ENCODE results near the gene TUT4.

Gene TUT4

GRCh38 chr1:52532247-52532646 is 20.6 kb downstream of the TUT4 start:
- TF ChIP-seq, protein P1, sequence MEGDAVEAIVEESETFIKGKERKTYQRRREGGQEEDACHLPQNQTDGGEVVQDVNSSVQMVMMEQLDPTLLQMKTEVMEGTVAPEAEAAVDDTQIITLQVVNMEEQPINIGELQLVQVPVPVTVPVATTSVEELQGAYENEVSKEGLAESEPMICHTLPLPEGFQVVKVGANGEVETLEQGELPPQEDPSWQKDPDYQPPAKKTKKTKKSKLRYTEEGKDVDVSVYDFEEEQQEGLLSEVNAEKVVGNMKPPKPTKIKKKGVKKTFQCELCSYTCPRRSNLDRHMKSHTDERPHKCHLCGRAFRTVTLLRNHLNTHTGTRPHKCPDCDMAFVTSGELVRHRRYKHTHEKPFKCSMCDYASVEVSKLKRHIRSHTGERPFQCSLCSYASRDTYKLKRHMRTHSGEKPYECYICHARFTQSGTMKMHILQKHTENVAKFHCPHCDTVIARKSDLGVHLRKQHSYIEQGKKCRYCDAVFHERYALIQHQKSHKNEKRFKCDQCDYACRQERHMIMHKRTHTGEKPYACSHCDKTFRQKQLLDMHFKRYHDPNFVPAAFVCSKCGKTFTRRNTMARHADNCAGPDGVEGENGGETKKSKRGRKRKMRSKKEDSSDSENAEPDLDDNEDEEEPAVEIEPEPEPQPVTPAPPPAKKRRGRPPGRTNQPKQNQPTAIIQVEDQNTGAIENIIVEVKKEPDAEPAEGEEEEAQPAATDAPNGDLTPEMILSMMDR (IDR thresholded peaks at IDR 0.05; ENCODE audit: control extremely low read depth, extremely low read depth, low read depth, missing control alignments): no peak
- no peak for DNase-seq (ENCODE audit: extremely low spot score)
- ChIA-PET POLR2A (interaction anchor here (0.6 kb wide), 1 partner anchor 171 kb away, joined by 4 read pairs; no protein-coding TSS in a partner anchor), CTCF (interaction anchor here (1.0 to 1.4 kb wide), 2 partner anchors 20 to 110 kb away, joined by 3 read pairs; no protein-coding TSS in a partner anchor)

DNA sequence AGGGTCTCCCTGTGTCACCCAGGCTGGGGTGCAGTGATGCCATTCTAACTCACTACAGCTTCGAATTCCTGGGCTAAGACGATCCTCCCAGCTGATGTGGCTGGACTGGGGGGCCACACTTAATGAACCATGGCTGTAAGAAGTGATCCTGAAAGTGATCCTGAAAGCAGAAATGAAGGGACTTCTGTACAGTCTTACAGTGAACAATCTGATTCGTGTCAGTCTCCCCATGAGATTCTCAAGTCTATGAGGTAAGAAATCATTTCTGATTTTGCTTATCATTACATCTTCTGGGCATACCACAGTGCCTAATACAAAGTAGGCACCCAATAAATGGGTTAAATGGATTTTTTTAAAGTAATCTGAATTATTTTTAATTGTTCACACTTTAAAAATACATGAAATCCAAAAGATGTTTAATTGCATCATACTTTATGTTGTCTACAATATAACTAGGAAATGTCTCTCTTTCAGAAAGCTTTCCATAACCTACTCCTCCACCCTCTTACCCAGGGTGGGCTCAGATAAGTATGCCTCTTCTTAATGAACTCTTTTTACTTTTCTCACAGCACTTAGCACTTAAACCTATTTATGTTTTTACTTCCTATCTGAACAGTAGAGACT is 21.5 kb downstream of the TUT4 start:
- ChIA-PET CTCF (interaction anchor here (1.2 to 1.8 kb wide), 2 partner anchors 11 to 17 kb away, joined by 3 to 5 read pairs; no protein-coding TSS in a partner anchor), POLR2A (interaction anchor here (0.6 kb wide), 1 partner anchor 172 kb away, joined by 4 read pairs; no protein-coding TSS in a partner anchor)
- DNase-seq (ENCODE audit: extremely low spot score): no peak
- TF ChIP-seq, protein P1 (IDR thresholded peaks at IDR 0.05; ENCODE audit: control extremely low read depth, extremely low read depth, low read depth, missing control alignments): no peak

- DNase-seq (ENCODE audit: extremely low spot score): no peak
- POLR2A ChIA-PET: no interaction called here
- CTCF ChIA-PET: interaction anchor here (1.2 to 1.8 kb wide), 2 partner anchors 10 to 18 kb away, joined by 3 to 5 read pairs; no protein-coding TSS in a partner anchor
- TF ChIP-seq, protein P1 (IDR thresholded peaks at IDR 0.05; ENCODE audit: control extremely low read depth, extremely low read depth, low read depth, missing control alignments): no peak
Observed at GRCh38 chr1:52530563-52531144, 22.2 kb downstream of the TUT4 start.

GRCh38 chr1:52523376-52523775 is 29.5 kb downstream of the TUT4 start:
- TF ChIP-seq, protein P1 (IDR thresholded peaks at IDR 0.05; ENCODE audit: control extremely low read depth, extremely low read depth, low read depth, missing control alignments): no peak
- CTCF ChIA-PET: interaction anchor here (3.8 kb wide), 1 partner anchor 11 kb away, joined by 10 read pairs; no protein-coding TSS in a partner anchor
- POLR2A ChIA-PET: no interaction called here
- DNase-seq (ENCODE audit: extremely low spot score): no peak

DNA sequence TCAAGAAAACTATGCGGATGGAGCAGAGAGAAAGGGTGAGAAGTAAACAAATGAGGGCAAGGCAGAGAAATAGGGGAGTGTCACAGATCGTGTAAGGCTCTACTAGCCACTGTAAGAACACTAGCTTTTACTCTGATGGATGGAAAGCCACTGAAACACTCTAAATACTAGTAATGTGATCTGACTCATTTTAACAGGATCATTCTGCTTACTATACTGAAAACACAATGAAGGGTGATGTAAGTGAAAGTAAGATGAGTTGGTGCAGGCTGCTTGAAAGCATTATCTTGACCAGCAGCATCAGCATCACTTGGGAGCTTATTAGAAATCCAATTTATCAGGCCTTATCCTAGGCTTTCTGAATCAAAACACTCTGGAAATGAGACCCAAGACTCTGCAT is 32.7 kb downstream of the TUT4 start:
- peak; percentile 31 for DNase-seq (ENCODE audit: extremely low spot score)
- POLR2A ChIA-PET: no interaction called here
- CTCF ChIA-PET: interaction anchor here (1.0 to 3.8 kb wide), 4 partner anchors 8 to 19 kb away, joined by 3 to 10 read pairs (median 3); no protein-coding TSS in a partner anchor
- TF ChIP-seq, protein P1 (IDR thresholded peaks at IDR 0.05; ENCODE audit: control extremely low read depth, extremely low read depth, low read depth, missing control alignments): no peak

DNA sequence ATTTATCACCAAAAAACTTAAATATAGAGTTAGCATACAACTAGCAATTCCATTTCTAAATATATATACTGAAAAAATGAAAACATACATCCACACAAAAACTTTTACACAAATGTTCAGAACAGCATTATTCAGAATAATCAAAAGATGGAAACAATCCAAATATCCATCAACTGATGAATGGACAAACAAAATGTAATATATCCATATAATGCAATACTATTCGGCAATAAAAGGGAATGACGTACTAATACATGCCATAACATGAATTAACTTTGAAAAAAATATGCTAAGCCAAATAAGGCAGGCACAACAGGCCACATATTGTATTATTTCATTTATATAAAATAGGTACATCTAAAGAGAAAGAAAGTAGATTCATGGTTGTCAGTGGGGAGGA is 33.9 kb downstream of the TUT4 start:
- TF ChIP-seq, protein P1 (IDR thresholded peaks at IDR 0.05; ENCODE audit: control extremely low read depth, extremely low read depth, low read depth, missing control alignments): no peak
- no peak for DNase-seq (ENCODE audit: extremely low spot score)
- ChIA-PET CTCF (no interaction called here), POLR2A (no interaction called here)
